Large intestine (tissue), 3 donors: ENCODE measurements around the gene RAN. TPM values are rescaled to one million over a fixed set of nuclear protein-coding genes. Genes with fewer than 3 reads are reported as not detected.
"Not testable (repeated sequence)": the region's sequence is repeated elsewhere in the genome, so short reads cannot be mapped to it uniquely, and the experiment has no call there.

Experiments
- DNase-seq, 2 donors: peaks; one replicate each; pipeline versions ENCODE4 v3.0.0 to v3.0.0-alpha.2; 2013
- H3K27ac ChIP-seq: one replicate; pipeline ENCODE4 v1.5.1; 2013; ENCODE audit warnings: low read length
- H3K27me3 ChIP-seq: 2 replicates; pipeline ENCODE4 v1.6.1; 2013; ENCODE audit warnings: low read length; ENCODE audit not compliant: control insufficient read depth, insufficient read depth
- H3K36me3 ChIP-seq: 2 replicates; pipeline ENCODE4 v1.6.1; 2013; ENCODE audit warnings: low read length; ENCODE audit not compliant: control insufficient read depth, insufficient read depth
- H3K4me1 ChIP-seq: one replicate; pipeline ENCODE4 v1.6.1; 2013; ENCODE audit warnings: low read length; ENCODE audit not compliant: control insufficient read depth, insufficient read depth
- H3K4me3 ChIP-seq: one replicate; pipeline ENCODE4 v1.5.1; 2013; ENCODE audit warnings: low read length
- H3K9me3 ChIP-seq: one replicate; pipeline ENCODE4 v1.6.1; 2013; ENCODE audit warnings: mild to moderate bottlenecking, low read depth, low read length, moderate library complexity; ENCODE audit not compliant: control insufficient read depth
- WGBS: methylation state at CpG from one replicate; pipeline ENCODE4 v1.1.5; 2013; ENCODE audit warnings: low lambda C conversion rate; ENCODE audit not compliant: insufficient coverage; 5-methylcytosine and 5-hydroxymethylcytosine counted together
- polyA plus RNA-seq: library from polyadenylated mRNA; unstranded; fragments of 120-200 nt; gene quantifications from one replicate; pipeline ENCODE4 v1.2.1, GENCODE V29; 2013

RAN gene
- polyA plus RNA-seq, 1 donor: 554 TPM

DNA sequence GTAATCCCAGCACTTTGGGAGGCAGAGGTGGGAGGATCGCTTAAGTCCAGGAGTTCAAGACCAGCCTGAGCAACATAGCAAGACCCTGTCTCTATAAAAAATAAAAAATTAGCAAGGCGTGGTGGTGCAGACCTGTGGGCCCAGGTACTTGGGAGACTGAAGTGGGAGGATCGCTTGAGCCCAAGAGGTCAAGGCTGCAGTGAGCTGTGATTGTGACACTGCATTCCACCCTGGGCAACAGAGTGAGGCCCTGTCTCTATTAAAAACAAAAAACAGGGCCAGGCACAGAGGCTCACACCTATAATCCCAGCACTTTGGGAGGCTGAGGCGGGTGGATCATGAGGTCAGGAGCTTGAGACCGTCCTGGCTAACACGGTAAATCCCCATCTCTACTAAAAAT lies 23.8 kb upstream of the RAN start:
- not testable (repeated sequence) for DNase-seq, H3K9me3 ChIP-seq, H3K36me3 ChIP-seq, H3K27me3 ChIP-seq, H3K4me3 ChIP-seq
- no CpG with 5 or more reads among the region's 6 CpGs for WGBS
- H3K27ac ChIP-seq: peak overlapping the region; percentile 78
- H3K4me1 ChIP-seq: peaks cover 35% of the 10 kb centered on the region

DNA sequence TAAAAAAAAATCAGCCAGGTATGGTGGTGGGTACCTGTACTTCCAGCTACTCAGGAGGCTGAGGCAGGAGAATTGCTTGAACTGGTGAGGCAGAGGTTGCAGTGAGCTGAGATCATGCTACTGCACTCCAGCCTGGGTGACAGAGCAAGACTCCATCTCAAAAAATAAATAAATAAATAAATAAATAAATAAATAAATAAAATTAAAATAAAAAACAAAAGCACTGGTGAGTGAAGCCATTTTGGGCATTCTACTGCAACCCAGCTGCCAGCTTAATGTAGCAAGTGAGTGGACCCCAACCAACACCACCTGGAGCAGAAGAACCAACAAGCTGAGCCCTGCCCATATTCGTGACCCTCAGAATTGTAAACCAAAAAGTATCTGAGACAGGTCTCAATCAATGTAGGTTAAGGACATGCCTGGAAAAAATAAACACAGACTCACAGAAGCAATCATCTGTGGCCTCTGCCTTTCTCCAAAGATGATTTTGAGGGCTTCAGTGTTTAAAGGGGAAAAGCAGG lies 23.0 kb upstream of the RAN start:
- Histone ChIP-seq H3K4me1 (peaks cover 35% of the 10 kb centered on the region), H3K27ac (peak overlapping the region; percentile 85)
- H3K27me3 ChIP-seq, H3K9me3 ChIP-seq, H3K36me3 ChIP-seq, DNase-seq, H3K4me3 ChIP-seq: not testable (repeated sequence)
- no CpG with 5 or more reads among the region's 1 CpG for WGBS

DNA sequence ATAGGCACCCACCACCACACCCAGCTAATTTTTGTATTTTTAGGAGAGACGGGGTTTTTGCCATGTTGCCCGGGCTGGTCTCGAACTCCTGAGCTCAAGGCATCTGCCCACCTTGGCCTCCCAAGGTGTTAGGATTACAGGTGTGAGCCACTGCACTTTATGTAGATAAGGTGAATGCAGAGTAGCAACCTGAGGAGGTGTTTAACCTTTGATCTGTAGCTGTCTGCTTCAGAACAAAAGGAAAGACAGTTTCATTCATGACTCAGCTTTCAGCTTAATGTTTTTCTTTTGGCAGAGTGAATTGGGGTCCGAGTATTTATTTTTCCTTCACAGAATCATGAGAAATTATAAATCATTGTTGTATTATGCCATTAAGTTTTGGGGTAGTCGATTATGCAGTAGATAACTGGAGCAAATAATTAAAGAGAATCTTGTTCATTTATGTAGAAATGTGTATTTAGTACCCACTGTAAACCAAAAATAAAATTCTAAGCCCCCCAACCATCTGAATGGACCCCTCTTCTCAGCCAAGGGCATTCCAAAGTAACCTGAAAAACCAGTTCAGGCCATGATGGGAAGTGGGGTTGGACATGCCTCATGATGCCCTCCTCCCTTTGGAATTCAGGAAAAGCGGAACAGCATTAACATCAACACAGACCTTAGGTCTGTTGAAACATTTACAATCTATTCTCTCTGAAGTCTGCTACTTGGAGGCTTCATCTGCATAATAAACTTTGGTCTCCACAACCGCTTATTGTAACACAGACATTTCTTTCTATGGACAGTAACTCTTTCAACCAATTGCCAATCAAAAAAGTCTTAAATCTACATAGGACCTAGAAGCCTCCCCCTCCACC lies 22.1 kb upstream of the RAN start:
- DNase-seq: peak; percentile 85 to 90
- 10% methylated on average over 2 of the region's 7 CpGs for WGBS
- Histone ChIP-seq H3K27ac (peak overlapping the region; percentile 85), H3K4me1 (peaks cover 35% of the 10 kb centered on the region), H3K9me3 (no peaks in the 10 kb centered on the region), H3K27me3 (no peaks in the 10 kb centered on the region), H3K4me3 (no peak overlapping the region), H3K36me3 (no peaks in the 10 kb centered on the region)

DNA sequence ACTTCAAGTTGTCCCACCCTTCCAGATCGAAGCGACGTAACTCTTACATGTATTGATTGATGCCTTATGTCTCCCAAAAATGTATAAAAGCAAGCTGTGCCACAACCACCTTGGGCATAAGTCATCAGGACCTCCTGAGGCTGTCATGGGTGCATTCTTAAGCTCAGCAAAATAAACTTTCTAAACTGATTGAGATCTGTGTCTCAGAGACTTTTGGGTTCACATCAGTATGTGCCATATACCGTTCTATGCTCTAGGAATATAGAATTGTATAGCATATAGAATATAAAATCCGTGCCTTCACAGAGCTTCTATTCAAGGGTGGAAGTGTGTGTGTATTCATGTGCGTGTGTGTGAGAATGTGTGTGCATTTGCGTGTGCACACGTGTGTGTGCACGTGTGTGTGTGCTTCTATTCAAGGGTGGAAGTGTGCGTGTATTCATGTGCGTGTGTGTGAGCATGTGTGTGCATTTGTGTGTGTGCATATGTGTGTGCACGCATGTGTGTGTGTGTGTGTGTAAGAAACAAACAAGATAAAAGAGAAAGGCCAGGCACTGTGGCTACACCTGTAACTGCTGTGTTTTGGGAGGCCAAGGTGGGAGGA lies 21.3 kb upstream of the RAN start:
- H3K36me3 ChIP-seq: no peaks in the 10 kb centered on the region
- H3K27ac ChIP-seq: peak overlapping the region; percentile 85
- H3K4me3 ChIP-seq: no peak overlapping the region
- WGBS: 80% methylated on average over 2 of the region's 12 CpGs
- no peaks in the 10 kb centered on the region for H3K9me3 ChIP-seq
- DNase-seq: no peak
- no peaks in the 10 kb centered on the region for H3K27me3 ChIP-seq
- H3K4me1 ChIP-seq: peaks cover 34% of the 10 kb centered on the region

DNA sequence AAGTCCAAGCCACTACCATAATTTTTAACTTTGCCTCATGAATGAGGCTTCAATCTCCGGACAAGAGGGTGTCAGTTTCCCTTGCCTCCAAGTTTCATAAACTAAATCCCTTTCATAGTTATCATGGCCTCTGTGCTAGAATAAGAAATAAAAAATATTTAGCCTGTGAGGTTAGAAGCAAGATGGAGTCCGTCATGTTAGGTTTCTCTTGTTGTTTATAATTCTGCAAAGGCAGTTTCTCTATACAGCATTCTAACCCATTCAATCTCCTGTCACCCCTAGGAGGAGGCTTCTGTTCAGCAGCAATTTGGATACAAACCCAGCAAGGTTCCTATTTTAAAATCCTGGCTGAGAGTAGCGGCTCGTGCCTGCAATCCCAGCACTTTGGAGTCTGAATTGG lies 15.8 kb upstream of the RAN start:
- DNase-seq: no peak
- WGBS: 100% methylated on average over 1 of the region's 4 CpGs
- H3K4me3 ChIP-seq: no peak overlapping the region
- no peaks in the 10 kb centered on the region for H3K36me3 ChIP-seq
- H3K27ac ChIP-seq: no peak overlapping the region
- H3K9me3 ChIP-seq: no peaks in the 10 kb centered on the region
- no peaks in the 10 kb centered on the region for H3K27me3 ChIP-seq
- H3K4me1 ChIP-seq: no peaks in the 10 kb centered on the region

DNA sequence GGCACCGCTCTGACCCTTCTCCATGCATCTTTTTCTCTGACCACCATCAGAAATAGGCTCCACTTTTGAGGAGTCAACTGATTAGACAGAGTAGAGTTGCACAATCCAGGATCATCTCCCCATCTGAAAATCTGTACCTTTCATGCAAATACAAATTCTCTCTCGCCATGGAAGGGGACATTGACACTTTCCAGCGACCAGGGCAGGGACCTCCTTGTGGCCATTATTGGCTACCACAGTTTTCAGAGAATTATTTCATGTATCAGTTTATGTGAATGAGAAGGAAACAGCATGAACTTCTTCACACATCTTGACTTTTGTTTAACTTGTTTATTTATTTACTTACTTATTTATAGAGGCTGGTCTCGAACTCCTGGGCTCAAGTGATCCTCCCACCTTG lies 13.8 kb upstream of the RAN start:
- Histone ChIP-seq H3K27ac (no peak overlapping the region), H3K27me3 (no peaks in the 10 kb centered on the region), H3K4me1 (no peaks in the 10 kb centered on the region), H3K9me3 (no peaks in the 10 kb centered on the region), H3K36me3 (no peaks in the 10 kb centered on the region), H3K4me3 (no peak overlapping the region)
- DNase-seq: no peak
- 100% methylated on average over 1 of the region's 4 CpGs for WGBS

DNA sequence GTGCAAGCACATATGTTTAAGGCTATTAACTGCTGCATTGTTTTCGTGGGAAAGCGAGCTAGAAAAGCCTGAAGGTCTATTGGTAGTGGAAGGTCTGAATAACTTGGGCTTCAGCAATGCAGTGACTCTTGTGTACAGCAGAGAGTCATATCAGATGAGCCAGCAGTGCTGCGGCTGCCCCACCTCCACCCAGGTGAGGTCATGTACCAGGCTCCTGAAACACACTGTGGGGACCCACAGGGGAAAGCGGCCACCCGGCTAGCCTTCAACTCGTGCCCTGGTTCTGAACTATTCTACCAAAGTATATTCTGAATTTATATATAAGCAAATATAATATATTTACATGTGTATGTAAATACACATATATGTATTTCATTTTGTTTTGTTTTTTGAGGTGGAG lies 12.7 kb upstream of the RAN start:
- Histone ChIP-seq H3K4me1 (no peaks in the 10 kb centered on the region), H3K27me3 (no peaks in the 10 kb centered on the region), H3K9me3 (no peaks in the 10 kb centered on the region), H3K36me3 (no peaks in the 10 kb centered on the region), H3K4me3 (no peak overlapping the region), H3K27ac (no peak overlapping the region)
- DNase-seq: peak; percentile 50 to 72
- no CpG with 5 or more reads among the region's 6 CpGs for WGBS

DNA sequence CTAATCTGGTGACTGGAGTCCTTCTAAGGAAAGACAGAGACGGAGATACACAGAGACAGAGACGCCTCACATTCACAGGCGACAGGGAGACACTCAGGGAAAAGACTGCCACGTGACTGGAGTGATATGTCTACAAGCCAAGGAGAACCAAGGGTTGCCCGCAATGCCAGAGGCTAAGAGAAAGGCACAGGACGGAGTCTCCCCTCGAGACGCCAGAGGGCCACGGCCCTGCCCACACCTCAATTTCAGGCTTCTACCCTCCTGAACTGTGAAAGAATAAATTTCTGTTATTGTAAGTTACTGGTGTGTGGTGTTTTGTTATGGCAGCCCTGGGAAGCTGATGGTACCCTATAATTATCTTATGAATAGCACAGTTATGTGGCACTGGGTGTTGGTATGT lies 11.6 kb upstream of the RAN start:
- H3K4me1 ChIP-seq: no peaks in the 10 kb centered on the region
- H3K36me3 ChIP-seq: no peaks in the 10 kb centered on the region
- H3K9me3 ChIP-seq: no peaks in the 10 kb centered on the region
- no peak for DNase-seq
- no CpG with 5 or more reads among the region's 9 CpGs for WGBS
- H3K27ac ChIP-seq: no peak overlapping the region
- H3K4me3 ChIP-seq: no peak overlapping the region
- H3K27me3 ChIP-seq: no peaks in the 10 kb centered on the region

DNA sequence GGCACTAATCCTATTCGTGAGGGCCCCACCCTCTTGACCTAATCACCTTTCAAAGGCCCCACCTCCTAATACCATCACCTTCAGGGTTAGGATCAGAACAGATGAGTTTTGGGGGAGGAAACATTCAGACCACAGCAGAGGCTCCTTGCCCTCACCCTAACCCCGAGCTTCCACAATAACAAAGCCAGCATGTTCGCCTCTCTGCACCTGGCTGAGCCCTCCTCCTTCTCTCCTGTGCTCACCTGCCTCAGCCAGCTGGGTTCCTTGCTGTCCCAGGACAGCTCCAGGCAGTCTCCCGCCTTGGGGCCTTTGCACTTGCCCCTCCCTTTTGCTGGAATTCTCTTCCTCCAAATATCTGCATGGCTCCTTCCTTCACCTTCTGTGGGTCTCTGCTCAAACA lies 9.7 kb upstream of the RAN start:
- no peaks in the 10 kb centered on the region for H3K9me3 ChIP-seq
- DNase-seq: no peak
- no peak overlapping the region for H3K27ac ChIP-seq
- H3K4me1 ChIP-seq: no peaks in the 10 kb centered on the region
- no peak overlapping the region for H3K4me3 ChIP-seq
- no peaks in the 10 kb centered on the region for H3K36me3 ChIP-seq
- H3K27me3 ChIP-seq: no peaks in the 10 kb centered on the region
- no CpG with 5 or more reads among the region's 4 CpGs for WGBS

DNA sequence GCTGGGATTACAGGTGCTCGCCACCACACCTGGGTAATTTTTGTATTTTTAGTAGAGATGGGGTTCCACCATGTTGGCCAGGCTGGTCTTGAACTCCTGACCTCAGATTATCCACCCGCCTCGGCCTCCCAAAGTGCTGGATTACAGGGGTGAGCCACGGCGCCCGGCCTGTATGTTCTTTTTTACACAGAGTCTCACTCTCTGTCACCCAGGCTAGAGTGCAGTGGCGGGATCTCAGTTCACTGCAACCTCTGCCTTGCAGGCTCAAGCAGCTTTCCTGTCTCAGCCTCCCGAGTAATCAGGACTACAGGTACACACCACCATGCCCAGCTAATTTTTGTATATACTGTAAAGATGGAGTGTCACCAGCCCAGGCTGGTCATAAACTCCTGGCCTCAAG lies 9.1 kb upstream of the RAN start:
- H3K27me3 ChIP-seq, H3K4me3 ChIP-seq, H3K27ac ChIP-seq, H3K4me1 ChIP-seq, DNase-seq, H3K36me3 ChIP-seq, H3K9me3 ChIP-seq: not testable (repeated sequence)
- WGBS: no CpG with 5 or more reads among the region's 8 CpGs
